Eye (tissue), 1 donor: ENCODE measurements around the gene SULT6B1.
"Not testable (repeated sequence)": the region's sequence is repeated elsewhere in the genome, so short reads cannot be mapped to it uniquely, and the experiment has no call there.

Experiments
- DNase-seq: peaks from one replicate; pipeline ENCODE4 v3.0.0-alpha.2; 2015

SULT6B1 gene, protein sequence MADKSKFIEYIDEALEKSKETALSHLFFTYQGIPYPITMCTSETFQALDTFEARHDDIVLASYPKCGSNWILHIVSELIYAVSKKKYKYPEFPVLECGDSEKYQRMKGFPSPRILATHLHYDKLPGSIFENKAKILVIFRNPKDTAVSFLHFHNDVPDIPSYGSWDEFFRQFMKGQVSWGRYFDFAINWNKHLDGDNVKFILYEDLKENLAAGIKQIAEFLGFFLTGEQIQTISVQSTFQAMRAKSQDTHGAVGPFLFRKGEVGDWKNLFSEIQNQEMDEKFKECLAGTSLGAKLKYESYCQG

DNA sequence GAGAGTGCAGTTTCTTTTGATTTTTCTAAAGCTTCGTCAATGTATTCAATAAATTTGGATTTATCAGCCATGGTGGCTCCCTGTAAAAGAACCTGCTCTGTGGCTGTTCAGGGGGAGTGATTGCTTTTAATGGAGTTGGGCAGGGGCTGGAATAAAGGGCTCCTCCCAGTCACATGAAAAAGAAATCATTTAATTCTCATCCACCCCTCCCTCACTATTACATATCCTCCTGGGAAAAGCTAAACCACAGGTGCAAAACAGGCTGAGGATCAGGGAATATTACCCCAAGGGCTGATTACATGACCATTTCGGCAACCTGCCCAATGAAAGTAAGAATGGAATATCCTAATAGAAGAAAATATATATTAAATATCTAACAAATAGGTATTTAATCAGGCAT, at the start of gene SULT6B1:
TSS of gene SULT6B1 (minus strand) at position 101 of the 400 bp plus-strand sequence. CDS start at position 71, 30 bp downstream.
- no peak for DNase-seq

DNA sequence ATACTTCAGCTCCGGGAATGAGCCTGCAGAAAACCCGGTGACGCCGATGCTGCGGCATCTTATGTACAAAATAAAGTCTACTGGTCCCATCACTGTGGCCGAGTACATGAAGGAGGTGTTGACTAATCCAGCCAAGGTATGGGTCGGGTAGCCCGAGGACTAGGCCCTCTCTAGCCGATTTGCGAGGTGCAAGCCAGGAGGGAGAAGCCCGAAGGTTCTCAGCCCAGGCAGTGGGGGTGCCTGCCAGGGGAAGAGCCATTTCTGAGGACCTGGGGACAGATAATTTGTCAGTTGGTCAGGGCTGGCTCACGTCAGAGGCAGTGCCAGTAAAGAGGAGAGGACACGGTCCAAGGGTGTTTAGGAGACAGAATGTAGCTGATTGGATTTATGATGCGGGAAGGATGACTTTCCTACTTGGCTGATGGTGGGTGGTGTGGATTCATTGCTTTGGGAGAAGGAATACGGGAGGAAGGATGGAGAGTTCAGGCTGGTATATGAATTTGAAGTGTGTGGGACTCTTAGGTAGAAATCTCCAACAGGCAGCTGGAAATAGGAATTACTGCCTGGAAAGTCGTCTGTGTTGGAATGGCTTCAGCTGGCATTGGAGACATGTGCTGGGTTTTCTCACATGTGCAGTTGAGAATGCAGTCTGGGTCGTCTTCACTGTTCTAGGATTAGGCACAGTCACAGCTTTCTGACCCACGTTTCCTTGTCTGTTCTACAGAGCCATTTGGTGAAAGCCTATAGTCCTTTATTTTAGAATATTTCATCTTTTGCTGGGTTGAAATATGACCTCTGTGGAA, 43.9 kb upstream of the SULT6B1 start:
- no peak for DNase-seq

GRCh38 chr2:37231241-37232130, 43.0 kb upstream of the SULT6B1 start, which contains the start of the genes CEBPZ and NDUFAF7:
Gene CEBPZ (minus strand): TSS chr2:37231596. CDS start chr2:37231567, 29 bp downstream.
Gene NDUFAF7 (plus strand): TSS chr2:37231658. CDS start chr2:37231706, 48 bp downstream.
- peak; percentile 96 for DNase-seq

DNA sequence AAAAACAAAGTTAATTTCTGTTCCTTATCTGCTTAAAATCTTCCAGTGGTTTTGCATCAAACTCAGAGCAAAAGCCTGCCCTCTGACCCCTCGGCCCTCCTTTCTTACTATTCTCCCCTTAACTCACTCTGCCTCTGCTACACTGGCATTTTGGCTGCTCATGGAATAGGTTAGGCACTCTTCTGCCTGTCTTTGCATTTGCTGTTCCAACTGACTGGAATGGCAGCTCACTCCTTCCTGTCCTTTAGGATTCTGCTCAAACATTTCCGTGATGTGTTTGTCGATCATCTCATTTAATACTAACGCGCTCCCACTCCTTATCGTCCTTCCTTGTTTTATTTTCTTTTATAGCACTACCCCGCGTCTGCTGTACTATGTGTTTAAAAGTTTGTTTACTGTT, 42.1 kb upstream of the SULT6B1 start:
- no peak for DNase-seq

DNA sequence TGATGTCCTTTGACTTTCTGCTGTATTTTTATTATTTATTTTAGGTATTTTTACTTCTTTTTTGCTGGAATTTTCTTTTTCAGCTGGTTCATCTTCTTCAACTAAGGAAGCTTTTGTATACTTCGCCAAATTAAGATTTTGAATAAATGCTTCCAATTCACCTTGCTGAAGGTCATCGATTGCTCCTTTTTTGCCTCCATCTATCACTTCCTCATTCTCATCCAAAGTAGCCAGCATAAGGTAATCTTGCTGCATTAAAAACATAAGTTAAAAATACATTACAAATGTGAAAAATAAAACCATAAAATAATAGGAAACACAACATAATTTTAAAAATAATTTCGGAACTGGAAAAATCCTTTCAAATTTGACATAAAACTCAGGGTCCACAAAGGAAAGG, 40.3 kb upstream of the SULT6B1 start:
- DNase-seq: no peak

DNA sequence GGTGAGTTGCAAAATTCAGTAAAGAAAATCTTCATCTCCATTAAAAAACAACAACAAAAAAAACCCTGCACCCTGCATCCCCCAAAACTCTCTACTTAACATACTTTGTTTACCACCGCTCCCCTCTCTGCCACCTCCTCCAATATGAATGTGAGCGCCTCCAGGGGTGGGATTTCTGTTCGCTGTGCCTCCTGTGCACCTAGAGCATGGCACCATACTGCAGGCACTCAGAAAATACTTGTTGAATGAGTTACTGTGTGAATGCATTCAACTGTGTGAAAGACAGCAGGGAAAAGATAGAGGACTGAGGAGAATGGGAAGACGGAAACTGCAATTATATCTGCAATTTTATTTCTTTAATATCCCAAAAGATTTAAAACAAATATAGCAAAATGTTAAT, 38.4 kb upstream of the SULT6B1 start:
- no peak for DNase-seq

DNA sequence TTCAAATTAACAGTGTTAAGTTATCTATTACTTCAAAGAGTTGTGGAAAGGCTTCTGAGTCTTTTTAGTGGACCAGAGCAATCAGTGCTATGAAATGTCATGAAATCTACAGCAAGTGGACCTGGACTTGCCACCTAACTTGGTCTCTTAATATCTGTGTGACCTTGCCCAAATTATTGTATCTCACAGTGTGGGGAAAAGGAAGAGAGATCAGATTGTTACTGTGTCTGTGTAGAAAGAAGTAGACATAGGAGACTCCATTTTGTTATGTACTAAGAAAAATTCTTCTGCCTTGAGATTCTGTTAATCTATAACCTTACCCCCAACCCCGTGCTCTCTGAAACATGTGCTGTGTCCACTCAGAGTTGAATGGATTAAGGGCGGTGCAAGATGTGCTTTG, 36.7 kb upstream of the SULT6B1 start:
- DNase-seq: not testable (repeated sequence)

DNA sequence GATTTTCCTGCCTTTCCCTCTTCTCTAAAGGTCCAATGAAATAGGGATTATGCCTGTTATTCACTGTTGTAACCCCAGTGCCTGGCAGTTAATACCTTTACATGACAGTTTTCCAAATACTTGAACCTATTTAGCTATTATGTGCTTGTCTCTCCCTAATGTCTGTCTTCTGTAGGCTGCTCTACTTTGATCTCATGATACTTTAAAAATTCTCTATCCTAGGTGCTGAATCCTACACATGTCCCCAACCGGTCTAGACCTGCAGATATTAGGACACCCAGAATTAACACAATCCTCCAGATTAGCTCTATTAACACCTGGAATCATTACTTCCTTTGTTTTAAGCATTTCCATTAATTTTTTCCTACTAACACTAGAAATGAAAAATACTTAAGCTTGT, 35.6 kb upstream of the SULT6B1 start:
- DNase-seq: no peak

DNA sequence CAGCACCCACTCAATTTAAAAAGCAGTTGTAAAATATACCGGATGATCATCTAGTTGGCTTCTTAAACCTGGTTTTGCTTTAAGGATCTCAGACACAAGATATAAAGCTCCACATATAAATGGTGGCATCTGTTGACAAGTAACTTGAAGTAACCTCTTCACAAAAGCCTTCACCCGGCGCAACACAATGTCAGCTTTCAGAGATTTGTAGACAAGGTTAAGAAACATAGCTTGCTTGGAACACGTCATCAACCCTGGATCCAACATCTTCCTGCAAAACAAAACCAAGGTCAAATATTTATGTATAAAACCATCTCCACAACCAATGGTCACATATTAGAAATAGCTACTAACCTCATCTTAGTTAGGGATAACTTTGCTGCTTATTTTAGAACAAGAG, 34.7 kb upstream of the SULT6B1 start:
- no peak for DNase-seq

DNA sequence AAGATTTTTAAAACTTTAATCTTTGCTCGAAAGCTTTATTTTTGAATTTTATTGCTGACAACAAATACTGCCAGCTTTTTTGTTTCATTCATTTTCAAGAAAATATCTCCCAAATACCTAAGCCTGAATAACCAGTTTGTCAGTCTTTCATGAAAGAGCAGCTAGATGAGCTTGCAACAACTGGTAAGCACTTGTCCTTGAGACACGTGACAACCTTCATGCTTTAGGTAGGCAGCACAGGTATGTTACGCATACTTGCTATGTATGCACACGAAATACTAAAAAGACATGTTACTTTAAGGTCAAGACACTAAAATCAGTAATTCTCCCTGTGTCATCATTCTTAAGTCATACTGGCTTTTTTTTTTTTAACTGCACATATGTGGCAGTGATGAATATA, 30.6 kb upstream of the SULT6B1 start:
- peak; percentile 21 for DNase-seq

DNA sequence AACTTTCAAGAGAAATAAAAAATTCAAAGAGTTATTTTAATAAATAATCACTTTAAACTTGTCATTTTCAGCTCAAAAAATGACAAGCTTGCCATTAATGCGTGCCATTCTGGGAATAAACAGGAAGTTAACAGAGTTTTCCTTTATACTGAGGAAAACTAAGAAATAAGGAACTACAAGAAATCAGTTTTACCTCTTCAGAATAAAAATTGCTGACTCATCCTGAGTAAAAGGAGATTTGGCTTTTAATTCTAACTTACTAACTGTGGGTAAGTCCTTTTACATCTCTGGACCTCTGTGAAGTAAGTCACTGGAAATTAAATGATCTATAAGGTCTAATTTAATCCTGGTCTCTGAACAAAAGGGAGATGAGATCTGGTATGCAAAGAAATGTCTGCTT, 26.8 kb upstream of the SULT6B1 start:
- no peak for DNase-seq

DNA sequence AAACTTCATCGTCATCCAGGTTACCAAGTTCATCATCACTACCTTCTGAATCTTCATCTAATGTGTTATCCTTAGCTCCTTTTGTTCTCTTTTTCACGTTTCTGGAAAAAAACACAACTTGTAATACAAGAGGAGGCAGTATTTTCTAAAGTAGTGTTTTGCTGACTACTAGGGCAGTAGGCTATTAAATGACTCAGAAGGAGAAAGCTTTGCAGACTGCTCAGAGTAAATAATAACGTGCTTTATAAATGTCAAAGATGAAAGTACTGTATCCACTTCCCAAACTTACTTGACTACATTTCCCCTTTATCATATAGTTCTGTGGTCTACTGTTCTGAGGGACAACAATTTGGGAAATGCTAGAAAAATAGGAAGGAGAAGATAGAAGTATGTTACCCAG, 23.5 kb upstream of the SULT6B1 start:
- no peak for DNase-seq

GRCh38 chr2:37211212-37211611, 22.7 kb upstream of the SULT6B1 start:
- no peak for DNase-seq

DNA sequence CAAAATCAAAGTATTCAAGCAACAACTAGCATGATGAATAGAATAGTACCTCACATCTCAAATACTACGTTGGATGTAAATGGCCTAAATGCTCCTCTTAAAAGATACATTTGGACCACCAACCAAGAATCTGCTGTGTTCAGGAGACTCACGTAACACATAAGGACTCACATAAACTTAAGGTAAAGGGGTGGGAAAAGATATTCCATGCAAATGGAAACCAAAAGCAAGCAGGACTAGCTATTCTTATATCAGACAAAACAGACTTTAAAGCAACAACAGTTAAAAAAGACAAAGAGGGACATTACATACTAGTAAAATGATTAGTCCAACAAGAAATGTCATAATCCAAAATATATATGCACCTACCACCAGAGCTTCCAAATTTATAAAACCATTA, 18.3 kb upstream of the SULT6B1 start:
- not testable (repeated sequence) for DNase-seq

GRCh38 chr2:37205689-37206341, 17.3 kb upstream of the SULT6B1 start:
- no peak for DNase-seq

DNA sequence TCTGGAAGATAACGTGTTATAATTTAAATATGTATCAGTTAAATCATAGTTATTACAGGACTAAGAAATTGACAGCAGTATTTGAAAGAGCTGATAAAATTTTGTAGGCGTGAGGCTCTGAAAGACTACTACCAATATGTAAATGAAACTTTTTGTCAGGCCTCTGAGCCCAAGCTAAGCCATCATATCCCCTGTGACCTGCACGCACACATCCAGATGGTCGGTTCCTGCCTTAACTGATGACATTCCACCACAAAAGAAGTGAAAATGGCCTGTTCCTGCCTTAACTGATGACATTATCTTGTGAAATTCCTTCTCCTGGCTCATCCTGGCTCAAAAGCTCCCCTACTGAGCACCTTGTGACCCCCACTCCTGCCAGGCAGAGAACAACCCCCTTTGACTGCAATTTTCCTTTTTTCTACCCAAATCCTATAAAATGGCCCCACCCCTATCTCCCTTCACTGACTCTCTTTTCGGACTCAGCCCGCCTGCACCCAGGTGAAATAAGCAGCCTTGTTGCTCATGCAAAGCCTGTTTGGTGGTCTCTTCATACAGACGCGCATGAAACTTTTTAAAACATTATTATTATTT, 16.7 kb upstream of the SULT6B1 start:
- not testable (repeated sequence) for DNase-seq

DNA sequence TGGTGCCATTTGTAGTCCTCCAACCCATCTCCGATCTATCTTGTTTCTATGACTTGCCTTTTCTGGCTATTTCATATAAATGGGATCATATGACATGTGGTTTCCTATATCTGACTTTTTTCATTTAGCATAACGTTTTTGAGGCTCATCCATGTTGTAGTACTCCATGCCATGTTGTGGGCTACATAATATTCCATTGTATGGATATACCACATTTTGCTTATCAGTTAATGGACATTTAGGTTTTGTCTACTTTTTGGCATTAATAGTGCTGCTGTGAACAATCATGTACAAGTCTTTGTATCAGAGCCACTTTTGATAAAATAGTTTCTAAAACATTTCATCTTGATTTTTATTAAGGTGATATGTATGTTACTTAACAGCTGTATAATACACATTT, 15.2 kb upstream of the SULT6B1 start:
- DNase-seq: no peak

GRCh38 chr2:37201766-37202165, 13.3 kb upstream of the SULT6B1 start:
- no peak for DNase-seq

DNA sequence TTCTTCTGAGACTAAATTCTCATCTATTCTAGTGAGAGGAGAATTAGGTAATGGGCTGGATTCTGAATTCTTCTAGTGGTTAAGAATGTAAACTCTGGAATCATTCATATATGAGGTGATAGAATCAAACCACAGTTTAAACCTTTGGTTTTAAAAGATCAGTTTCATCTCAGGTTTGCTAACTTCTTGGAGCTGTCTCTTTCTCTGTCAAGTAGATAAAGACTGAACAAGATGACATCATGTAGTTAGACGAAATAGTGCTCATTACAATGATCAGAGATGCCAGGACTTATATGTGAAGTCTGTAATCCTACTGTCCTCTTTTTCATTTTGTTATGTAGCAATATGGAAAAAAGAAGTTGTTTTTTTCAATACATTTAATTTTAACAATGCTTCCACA, 12.7 kb upstream of the SULT6B1 start:
- no peak for DNase-seq

- no peak for DNase-seq
Measured at GRCh38 chr2:37198681-37199065, 10.2 kb upstream of the SULT6B1 start.

GRCh38 chr2:37196320-37197195, 8.1 kb upstream of the SULT6B1 start, which contains the start of gene CEBPZOS:
Gene CEBPZOS (plus strand): TSS chr2:37196496. CDS start chr2:37199705, 3,209 bp downstream.
- DNase-seq: peak; percentile 95
